GM12892 (cell line): ENCODE results near the gene TMEM267.

ENCODE experiments used
- POLR2A ChIP-seq: IDR thresholded peaks from 2 replicates; pipeline ENCODE4 v1.6.1; 2011; ENCODE audit warnings: low read depth, low read length, control low read depth
- POLR2AphosphoS5 ChIP-seq: IDR thresholded peaks from 2 replicates; pipeline ENCODE4 v1.6.1; 2011; ENCODE audit warnings: low read depth, low read length, control low read depth

DNA sequence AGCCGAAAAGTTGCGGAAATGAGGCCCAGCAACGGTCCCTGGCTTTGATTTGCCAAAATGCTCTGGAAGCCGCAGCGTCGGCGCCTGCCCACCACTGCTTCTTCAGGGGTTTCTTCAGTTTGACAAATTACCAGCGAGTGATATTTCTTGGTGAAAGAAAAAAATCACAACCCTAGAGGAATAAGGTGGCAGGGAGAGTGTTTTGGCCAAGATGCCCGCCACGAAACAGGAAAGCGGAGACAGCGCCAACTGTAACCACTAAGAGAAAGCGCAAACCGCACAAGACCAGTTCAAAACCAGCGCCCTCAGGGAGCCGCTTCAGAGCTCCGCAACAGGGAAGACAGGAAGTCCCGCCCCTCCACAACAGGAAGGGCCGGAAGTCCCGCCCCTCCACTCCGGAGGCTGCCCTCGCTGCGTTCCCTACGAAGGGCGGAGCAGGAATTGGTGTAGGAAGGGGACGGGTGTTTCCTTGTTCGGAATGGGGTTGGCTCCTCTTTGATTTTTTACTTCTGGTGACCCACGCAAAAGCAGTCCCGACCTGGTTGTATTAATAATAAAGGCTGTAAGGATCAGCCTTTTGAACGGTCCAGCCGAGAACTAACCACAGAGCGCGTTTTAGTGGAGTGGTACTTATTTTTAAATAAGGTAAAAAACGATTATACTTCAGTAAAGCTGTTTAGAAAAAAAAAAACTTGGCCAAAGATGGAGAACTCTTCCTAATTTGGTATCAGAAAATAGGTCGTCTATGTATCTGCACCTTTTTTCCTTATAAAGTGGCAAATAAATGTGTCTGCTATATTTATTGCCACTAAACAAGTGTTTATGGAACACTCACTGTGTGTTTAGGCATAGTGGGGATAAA lies 31.4 kb upstream of the TMEM267 start, which contains the start of gene C5orf34:
- TF ChIP-seq POLR2AphosphoS5 = peak; percentile 93
- TF ChIP-seq POLR2A = peak; percentile 95
